Neural progenitor cell (in vitro differentiated cells): ENCODE results near the gene IL1RAPL1.
"Not testable (repeated sequence)": the region's sequence is repeated elsewhere in the genome, so short reads cannot be mapped to it uniquely, and the experiment has no call there.

Experiments
- EZH2 ChIP-seq: fragments of 200-600 bp; sonication (generic); IDR thresholded peaks from 2 replicates; pipeline ENCODE4 v1.6.1; 2017; ENCODE audit warnings: antibody characterized with exemption, mild to moderate bottlenecking, moderate library complexity
- EZH2phosphoT487 ChIP-seq: fragments of 200-600 bp; sonication (generic); IDR thresholded peaks from 2 replicates; pipeline ENCODE4 v1.6.1; 2017; ENCODE audit warnings: antibody characterized with exemption
- TF ChIP-seq, protein P1 (sequence below): fragments of 200-600 bp; sonication (generic); IDR thresholded peaks from 2 replicates; pipeline ENCODE4 v1.5.1; 2017; ENCODE audit warnings: antibody characterized with exemption, mild to moderate bottlenecking

DNA sequence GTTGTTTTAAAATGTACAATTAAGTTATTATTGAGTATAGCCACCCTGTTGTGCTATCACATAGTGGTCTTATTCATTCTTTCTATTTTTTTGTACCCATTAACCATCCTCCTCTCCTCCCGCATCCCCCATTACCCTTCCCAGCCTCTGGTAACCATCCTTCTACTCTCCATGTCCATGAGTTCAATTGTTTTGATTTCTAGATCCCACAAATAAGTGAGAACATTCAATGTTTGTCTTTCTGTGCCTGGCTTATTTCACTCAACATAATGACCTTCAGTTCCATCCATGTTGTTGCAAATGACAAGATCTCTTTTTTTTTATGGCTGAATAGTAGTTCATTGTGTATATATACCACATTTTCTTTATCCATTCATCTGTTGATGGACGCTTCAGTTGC lies 179.3 kb downstream of the IL1RAPL1 start:
- TF ChIP-seq, protein P1, sequence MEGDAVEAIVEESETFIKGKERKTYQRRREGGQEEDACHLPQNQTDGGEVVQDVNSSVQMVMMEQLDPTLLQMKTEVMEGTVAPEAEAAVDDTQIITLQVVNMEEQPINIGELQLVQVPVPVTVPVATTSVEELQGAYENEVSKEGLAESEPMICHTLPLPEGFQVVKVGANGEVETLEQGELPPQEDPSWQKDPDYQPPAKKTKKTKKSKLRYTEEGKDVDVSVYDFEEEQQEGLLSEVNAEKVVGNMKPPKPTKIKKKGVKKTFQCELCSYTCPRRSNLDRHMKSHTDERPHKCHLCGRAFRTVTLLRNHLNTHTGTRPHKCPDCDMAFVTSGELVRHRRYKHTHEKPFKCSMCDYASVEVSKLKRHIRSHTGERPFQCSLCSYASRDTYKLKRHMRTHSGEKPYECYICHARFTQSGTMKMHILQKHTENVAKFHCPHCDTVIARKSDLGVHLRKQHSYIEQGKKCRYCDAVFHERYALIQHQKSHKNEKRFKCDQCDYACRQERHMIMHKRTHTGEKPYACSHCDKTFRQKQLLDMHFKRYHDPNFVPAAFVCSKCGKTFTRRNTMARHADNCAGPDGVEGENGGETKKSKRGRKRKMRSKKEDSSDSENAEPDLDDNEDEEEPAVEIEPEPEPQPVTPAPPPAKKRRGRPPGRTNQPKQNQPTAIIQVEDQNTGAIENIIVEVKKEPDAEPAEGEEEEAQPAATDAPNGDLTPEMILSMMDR: not testable (repeated sequence)
- not testable (repeated sequence) for TF ChIP-seq EZH2phosphoT487, EZH2
